Measurements from ENCODE around the gene FUBP1. TPM values are rescaled to one million over a fixed set of nuclear protein-coding genes. Genes with fewer than 3 reads are reported as not detected.
A peak's percentile ranks its signal among the peaks of the same experiment; 100 is the strongest.

FUBP1 gene
- total RNA-seq, 1 experiment from 2014 or later, result 208 TPM

- TF ChIP-seq FOXP4 (CRISPR knock-in tag; IDR thresholded peaks at IDR 0.05), result 0 out of 2 replicates have a peak, but pooled peaks have one; percentile 35
- TF ChIP-seq TCF7 (CRISPR knock-in tag; IDR thresholded peaks at IDR 0.05; ENCODE audit: low read depth), result no peak
- TF ChIP-seq ZNF671 (CRISPR knock-in tag; IDR thresholded peaks at IDR 0.05), result peak; percentile 42; the same call in 1 of the 2 replicates
- no peak for TF ChIP-seq ZBTB43 (CRISPR knock-in tag; IDR thresholded peaks at IDR 0.05)
- no peak for TF ChIP-seq CREB1 (CRISPR knock-in tag; IDR thresholded peaks at IDR 0.05)
- no peak for TF ChIP-seq EMX1 (CRISPR knock-in tag; IDR thresholded peaks at IDR 0.05)
- no peak for TF ChIP-seq ATF1 (CRISPR knock-in tag; IDR thresholded peaks at IDR 0.05)
- TF ChIP-seq MXD4 (CRISPR knock-in tag; IDR thresholded peaks at IDR 0.05; ENCODE audit: borderline replicate concordance), result no peak
- TF ChIP-seq IRF2 (CRISPR knock-in tag; IDR thresholded peaks at IDR 0.05; ENCODE audit: borderline replicate concordance, low read depth), result no peak
- TF ChIP-seq JAZF1 (CRISPR knock-in tag; IDR thresholded peaks at IDR 0.05), result no peak
- TF ChIP-seq GTF2I (CRISPR knock-in tag; conservative IDR thresholded peaks at IDR 0.05), result no peak
- no peak for TF ChIP-seq ZNF121 (CRISPR knock-in tag; IDR thresholded peaks at IDR 0.05)
- no peak for TF ChIP-seq NR1H2 (CRISPR knock-in tag; IDR thresholded peaks at IDR 0.05)
- TF ChIP-seq FOXP1 (CRISPR knock-in tag; IDR thresholded peaks at IDR 0.05; ENCODE audit: borderline replicate concordance), result peak; percentile 56; the same call in 1 of the 2 replicates
- no peak for TF ChIP-seq HMGA2 (CRISPR knock-in tag; IDR thresholded peaks at IDR 0.05)
- no peak for TF ChIP-seq RELA (CRISPR knock-in tag; IDR thresholded peaks at IDR 0.05; ENCODE audit: borderline replicate concordance)
- no peak for TF ChIP-seq PRRX2 (CRISPR knock-in tag; IDR thresholded peaks at IDR 0.05)
- peak; percentile 41; the same call in 1 of the 2 replicates for TF ChIP-seq USF1 (CRISPR knock-in tag; IDR thresholded peaks at IDR 0.05)
- no peak for TF ChIP-seq ZSCAN18 (CRISPR knock-in tag; IDR thresholded peaks at IDR 0.05)
- no peak for TF ChIP-seq PRDM15 (CRISPR knock-in tag; IDR thresholded peaks at IDR 0.05)
- no peak for TF ChIP-seq ZNF138 (CRISPR knock-in tag; conservative IDR thresholded peaks at IDR 0.05)
- TF ChIP-seq NFE2L1 (CRISPR knock-in tag; IDR thresholded peaks at IDR 0.05), result peak; percentile 44; the same call in 1 of the 2 replicates
- TF ChIP-seq ZNF263 (CRISPR knock-in tag; IDR thresholded peaks at IDR 0.05; ENCODE audit: low read depth), result no peak
- TF ChIP-seq NFYB (CRISPR knock-in tag; conservative IDR thresholded peaks at IDR 0.05; ENCODE audit: low read depth), result no peak
- no peak for TF ChIP-seq CBFB (CRISPR knock-in tag; IDR thresholded peaks at IDR 0.05; ENCODE audit: low read depth)
- TF ChIP-seq ZNF281 (CRISPR knock-in tag; IDR thresholded peaks at IDR 0.05), result no peak
- TF ChIP-seq JUN (CRISPR knock-in tag; IDR thresholded peaks at IDR 0.05), result no peak
Measured at GRCh38 chr1:77978969-77979876, at the start of gene FUBP1 (continued).

All from WTC11 (cell line).